ENCODE results near the gene PM20D1. TPM values are rescaled to one million over a fixed set of nuclear protein-coding genes. Genes with fewer than 3 reads are reported as not detected.
A peak's percentile ranks its signal among the peaks of the same experiment; 100 is the strongest.

The PM20D1 gene
- total RNA-seq, 2 donors from 2014 or later: 13.0 to 103 TPM

DNA sequence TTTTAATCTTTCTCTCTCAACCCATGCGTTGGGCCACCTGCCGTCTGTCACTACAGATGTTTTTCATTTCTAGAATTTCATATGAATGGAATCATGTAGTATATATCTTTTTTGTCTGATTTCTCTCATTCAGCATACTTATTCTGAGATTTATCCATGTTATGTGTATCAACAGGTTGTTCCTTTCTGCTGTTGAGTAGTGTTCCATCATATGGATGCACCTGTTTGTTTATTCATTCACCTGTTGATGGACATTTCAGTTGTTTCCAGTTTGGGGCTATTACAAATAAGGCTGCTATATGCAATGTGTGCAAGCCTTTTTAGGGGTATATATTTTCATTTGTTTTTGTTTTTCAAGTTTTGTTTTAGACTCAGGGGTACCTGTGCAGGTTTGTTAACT is 27.5 kb downstream of the PM20D1 start:
- H3K4me3 ChIP-seq: no peak overlapping the region
- DNase-seq: no peak
- H3K36me3 ChIP-seq (replicated peaks in 1 of 2; ENCODE audit: insufficient read depth in 1 of 2, low read depth in 2 of 2): no peaks in the 10 kb centered on the region
- no peak overlapping the region for H3K27ac ChIP-seq
- no peak for TF ChIP-seq POLR2A (IDR thresholded peaks at IDR 0.05)
- TF ChIP-seq, protein P1, sequence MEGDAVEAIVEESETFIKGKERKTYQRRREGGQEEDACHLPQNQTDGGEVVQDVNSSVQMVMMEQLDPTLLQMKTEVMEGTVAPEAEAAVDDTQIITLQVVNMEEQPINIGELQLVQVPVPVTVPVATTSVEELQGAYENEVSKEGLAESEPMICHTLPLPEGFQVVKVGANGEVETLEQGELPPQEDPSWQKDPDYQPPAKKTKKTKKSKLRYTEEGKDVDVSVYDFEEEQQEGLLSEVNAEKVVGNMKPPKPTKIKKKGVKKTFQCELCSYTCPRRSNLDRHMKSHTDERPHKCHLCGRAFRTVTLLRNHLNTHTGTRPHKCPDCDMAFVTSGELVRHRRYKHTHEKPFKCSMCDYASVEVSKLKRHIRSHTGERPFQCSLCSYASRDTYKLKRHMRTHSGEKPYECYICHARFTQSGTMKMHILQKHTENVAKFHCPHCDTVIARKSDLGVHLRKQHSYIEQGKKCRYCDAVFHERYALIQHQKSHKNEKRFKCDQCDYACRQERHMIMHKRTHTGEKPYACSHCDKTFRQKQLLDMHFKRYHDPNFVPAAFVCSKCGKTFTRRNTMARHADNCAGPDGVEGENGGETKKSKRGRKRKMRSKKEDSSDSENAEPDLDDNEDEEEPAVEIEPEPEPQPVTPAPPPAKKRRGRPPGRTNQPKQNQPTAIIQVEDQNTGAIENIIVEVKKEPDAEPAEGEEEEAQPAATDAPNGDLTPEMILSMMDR (IDR thresholded peaks at IDR 0.05): no peak
- intact Hi-C loops (cut with DNase I): no loop called here
- peaks cover 13% of the 10 kb centered on the region for H3K4me1 ChIP-seq
- ATAC-seq: no peak
- H3K9me3 ChIP-seq: no peaks in the 10 kb centered on the region
- H3K27me3 ChIP-seq: no peaks in the 10 kb centered on the region
- 91 to 93% methylated on average over 2 of the region's 2 CpGs for WGBS, 2 donors

DNA sequence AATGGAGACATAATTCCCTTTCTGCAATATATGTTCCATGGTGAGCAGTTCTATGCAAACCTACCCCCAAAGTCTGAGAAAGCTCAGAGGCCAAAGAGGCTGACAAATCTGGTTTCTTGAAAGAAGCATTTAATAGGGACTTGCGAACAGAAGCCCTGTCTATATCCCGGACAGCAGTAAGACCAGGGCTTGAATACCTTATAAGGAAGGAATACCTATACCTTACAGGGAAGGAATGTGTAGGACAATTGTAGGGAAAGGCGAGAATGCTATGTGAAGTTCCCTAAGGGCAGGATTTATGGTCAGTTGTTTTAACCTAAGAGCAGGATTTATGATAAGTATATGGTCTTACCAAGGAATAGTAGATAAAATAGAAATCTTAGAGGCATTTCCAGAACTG is 31.9 kb downstream of the PM20D1 start:
- no peak overlapping the region for H3K27ac ChIP-seq
- WGBS, 2 donors: 98% methylated on average over 3 of the region's 3 CpGs
- H3K36me3 ChIP-seq (replicated peaks in 1 of 2; ENCODE audit: insufficient read depth in 1 of 2, low read depth in 2 of 2): no peaks in the 10 kb centered on the region
- H3K4me1 ChIP-seq: peaks cover 10% of the 10 kb centered on the region
- intact Hi-C loops (cut with DNase I): no loop called here
- no peak for DNase-seq
- ATAC-seq: no peak
- TF ChIP-seq POLR2A (IDR thresholded peaks at IDR 0.05): no peak
- TF ChIP-seq, protein P1 (IDR thresholded peaks at IDR 0.05): no peak
- no peaks in the 10 kb centered on the region for H3K27me3 ChIP-seq
- no peaks in the 10 kb centered on the region for H3K9me3 ChIP-seq
- H3K4me3 ChIP-seq: no peak overlapping the region

DNA sequence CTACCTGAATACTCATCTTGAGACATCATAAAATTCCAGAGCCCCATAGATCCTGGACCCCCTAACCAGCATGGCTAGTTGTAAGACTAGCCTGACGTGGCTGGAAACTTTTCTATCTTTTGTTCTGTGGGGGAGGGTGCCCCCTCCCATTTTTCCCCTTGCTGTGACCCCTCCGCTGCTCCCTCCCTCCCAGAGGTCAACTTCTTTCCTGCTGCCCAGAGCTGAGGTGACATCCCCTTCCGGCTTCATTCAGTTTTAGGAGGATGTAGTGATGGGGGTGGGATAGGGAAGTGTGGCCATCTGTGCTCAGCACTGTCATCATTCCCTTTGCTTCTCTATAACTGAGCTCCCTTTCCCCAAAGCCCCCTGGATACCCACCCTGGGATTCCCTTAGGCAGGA is 32.6 kb downstream of the PM20D1 start:
- TF ChIP-seq POLR2A (IDR thresholded peaks at IDR 0.05): no peak
- TF ChIP-seq, protein P1 (IDR thresholded peaks at IDR 0.05): no peak
- Histone ChIP-seq H3K9me3 (no peaks in the 10 kb centered on the region), H3K4me3 (no peak overlapping the region), H3K4me1 (peaks cover 10% of the 10 kb centered on the region), H3K27ac (no peak overlapping the region), H3K36me3 (replicated peaks in 1 of 2; ENCODE audit: insufficient read depth in 1 of 2, low read depth in 2 of 2) (no peaks in the 10 kb centered on the region), H3K27me3 (no peaks in the 10 kb centered on the region)
- no peak for ATAC-seq
- WGBS, 2 donors: 93 to 97% methylated on average over 3 of the region's 3 CpGs
- DNase-seq: no peak
- intact Hi-C loops (cut with DNase I): no loop called here

DNA sequence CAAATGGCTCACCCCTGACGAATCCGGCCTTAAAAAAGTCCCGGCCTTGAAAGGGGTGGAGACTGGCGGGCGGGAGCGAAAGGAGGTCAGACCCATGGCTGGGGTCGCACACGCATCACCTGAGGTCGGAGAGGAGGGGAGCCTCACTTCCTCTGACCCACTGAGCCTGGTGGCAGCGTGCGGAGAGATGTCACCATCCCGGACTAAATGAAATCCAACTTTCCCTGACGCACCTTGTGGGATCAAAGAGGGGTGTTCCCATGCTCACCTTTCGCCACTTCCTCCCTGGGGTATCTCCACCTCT is 36.2 kb downstream of the PM20D1 start:
- 4 to 5% methylated on average over 11 to 14 of the region's 14 CpGs for WGBS, 2 donors
- DNase-seq (no peak), ATAC-seq (peak; percentile 24)
- Histone ChIP-seq H3K4me1 (peaks cover 47% of the 10 kb centered on the region), H3K27ac (peak overlapping the region; percentile 89 to 93 (median 92)), H3K4me3 (peak overlapping the region; percentile 76 to 96), H3K9me3 (no peaks in the 10 kb centered on the region), H3K36me3 (replicated peaks in 1 of 2; ENCODE audit: insufficient read depth in 1 of 2, low read depth in 2 of 2) (no peaks in the 10 kb centered on the region), H3K27me3 (no peaks in the 10 kb centered on the region)
- TF ChIP-seq, protein P1 (IDR thresholded peaks at IDR 0.05): no peak
- no peak for TF ChIP-seq POLR2A (IDR thresholded peaks at IDR 0.05)
- intact Hi-C loops (cut with DNase I): no loop called here

DNA sequence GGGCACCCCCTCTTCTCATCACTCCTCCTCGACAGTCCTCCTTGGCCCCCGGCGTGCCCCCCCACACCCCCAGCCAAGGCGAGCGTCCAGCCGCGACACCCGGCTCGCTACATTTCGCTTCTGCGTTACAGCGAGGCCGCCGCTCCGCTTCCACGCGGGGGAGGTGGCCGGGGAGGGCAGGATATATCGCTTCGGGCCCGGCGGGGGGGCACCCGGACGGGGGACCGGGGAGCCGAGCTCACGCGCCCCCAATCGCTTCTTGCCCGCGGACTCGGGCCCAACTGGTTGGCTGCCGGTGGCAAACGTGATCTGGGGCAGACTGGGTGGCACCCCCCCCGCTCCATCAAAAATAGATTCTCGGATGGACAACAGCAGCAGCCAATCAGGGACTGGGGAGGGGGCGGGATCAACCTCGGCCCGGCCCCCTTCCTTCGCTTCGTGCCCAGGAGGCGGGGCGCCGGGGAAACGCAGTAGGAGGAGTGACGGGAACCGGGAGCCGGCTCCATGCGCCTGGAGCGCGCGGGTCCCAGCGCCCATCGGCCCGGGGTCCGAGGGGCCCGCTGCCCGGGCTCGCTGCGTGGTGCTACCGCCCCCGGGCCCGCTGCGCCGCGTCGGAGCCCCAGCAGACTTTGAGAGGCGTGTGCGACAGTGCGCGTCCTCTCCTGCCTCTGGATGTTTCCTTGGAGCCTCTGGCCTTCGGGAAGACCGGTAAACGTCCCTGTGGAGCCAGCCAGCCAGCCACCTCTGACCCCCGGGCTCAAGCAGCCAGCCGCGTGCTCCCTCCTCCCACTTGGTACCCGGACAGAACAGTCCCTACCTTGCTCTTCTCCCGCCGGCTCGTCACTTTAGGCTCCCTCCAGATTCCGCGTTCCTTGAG is 36.8 kb downstream of the PM20D1 start, which contains the start of gene SLC41A1:
TSS of gene SLC41A1 (minus strand) at position 321 of the 877 bp plus-strand sequence. CDS start 2,757 bp downstream, outside the sequence.
- ATAC-seq: peak; percentile 95
- no peaks in the 10 kb centered on the region for H3K36me3 ChIP-seq (replicated peaks in 1 of 2; ENCODE audit: insufficient read depth in 1 of 2, low read depth in 2 of 2)
- no peaks in the 10 kb centered on the region for H3K9me3 ChIP-seq
- H3K27me3 ChIP-seq: no peaks in the 10 kb centered on the region
- peak; percentile 95 to 97 (median 96) for DNase-seq
- H3K4me3 ChIP-seq: peak within 1 kb of the TSS; percentile 76 to 96
- peaks cover 53% of the 10 kb centered on the region for H3K4me1 ChIP-seq
- intact Hi-C loops (cut with DNase I): no loop called here
- peak within 1 kb of the TSS; percentile 89 to 93 (median 92) for H3K27ac ChIP-seq
- peak; percentile 61 to 88 (median 80) for TF ChIP-seq POLR2A (IDR thresholded peaks at IDR 0.05)
- TF ChIP-seq, protein P1 (IDR thresholded peaks at IDR 0.05): no peak
- 0 to 1% methylated on average over 12 to 82 of the region's 83 CpGs for WGBS, 2 donors

Data from body of pancreas (tissue), 4 donors.